Stomach (tissue), 4 donors: ENCODE results near the gene PRC1.

Experiments
- CTCF ChIP-seq, 7 experiments: fragments of 450-650 bp in 4 of 7; fragments of 200-600 bp in 3 of 7; sonication (generic) in 3 of 7; IDR thresholded peaks; one replicate each; pipeline ENCODE4 v1.5.1; 2016 to 2019; ENCODE audit warnings: antibody characterized with exemption in 7 of 7, control low read depth in 2 of 7, mild to moderate bottlenecking in 1 of 7
- EP300 ChIP-seq: sonication (generic); formaldehyde crosslinking; IDR thresholded peaks from one replicate; pipeline ENCODE4 v1.6.1; 2017; ENCODE audit warnings: antibody characterized with exemption
- POLR2A ChIP-seq, 4 donors: fragments of 450-650 bp; IDR thresholded peaks; one replicate each; pipeline ENCODE4 v1.6.1; 2016; ENCODE audit warnings: antibody characterized with exemption in 4 of 4, control low read depth in 2 of 4, mild to moderate bottlenecking in 1 of 4, moderate library complexity in 1 of 4
- POLR2AphosphoS5 ChIP-seq, 3 donors: sonication (generic); formaldehyde crosslinking; IDR thresholded peaks; one replicate each; pipeline ENCODE4 v1.6.1; 2016; ENCODE audit warnings: antibody characterized with exemption in 3 of 3

- TF ChIP-seq POLR2A (IDR thresholded peaks at IDR 0.05) (no peak), CTCF (IDR thresholded peaks at IDR 0.05) (no peak), POLR2AphosphoS5 (IDR thresholded peaks at IDR 0.05) (no peak), EP300 (no peak)
Observed at GRCh38 chr15:90918835-90919234, 75.5 kb downstream of the PRC1 start.
